ENCODE measurements around the gene GABRD.

The GABRD gene

GRCh38 chr1:2023187-2023586 lies 4.0 kb downstream of the GABRD start:
- no peak overlapping the region for H3K27ac ChIP-seq (ENCODE audit: low read length)
- no peaks in the 10 kb centered on the region for H3K36me3 ChIP-seq (ENCODE audit: control insufficient read depth, low read depth, low read length)
- H3K9me3 ChIP-seq (ENCODE audit: control insufficient read depth, low read depth, low read length) = no peaks in the 10 kb centered on the region
- no peak overlapping the region for H3K4me3 ChIP-seq (ENCODE audit: low read length)
- H3K4me1 ChIP-seq (ENCODE audit: control insufficient read depth, low read depth, low read length) = no peaks in the 10 kb centered on the region
- no peak overlapping the region for H3K9ac ChIP-seq (ENCODE audit: low read length)
- H3K27me3 ChIP-seq (ENCODE audit: control insufficient read depth, insufficient read depth, low read length) = peaks cover 26% of the 10 kb centered on the region

- Histone ChIP-seq H3K9ac (ENCODE audit: low read length) (no peak overlapping the region), H3K27me3 (ENCODE audit: control insufficient read depth, insufficient read depth, low read length) (peaks cover 19% of the 10 kb centered on the region), H3K9me3 (ENCODE audit: control insufficient read depth, low read depth, low read length) (no peaks in the 10 kb centered on the region), H3K36me3 (ENCODE audit: control insufficient read depth, low read depth, low read length) (no peaks in the 10 kb centered on the region), H3K4me1 (ENCODE audit: control insufficient read depth, low read depth, low read length) (no peaks in the 10 kb centered on the region), H3K4me3 (ENCODE audit: low read length) (no peak overlapping the region), H3K27ac (ENCODE audit: low read length) (no peak overlapping the region)
Measured at GRCh38 chr1:2024451-2024850, 5.3 kb downstream of the GABRD start.

GRCh38 chr1:2024887-2025286 lies 5.7 kb downstream of the GABRD start:
- peaks cover 15% of the 10 kb centered on the region for H3K27me3 ChIP-seq (ENCODE audit: control insufficient read depth, insufficient read depth, low read length)
- no peaks in the 10 kb centered on the region for H3K36me3 ChIP-seq (ENCODE audit: control insufficient read depth, low read depth, low read length)
- no peaks in the 10 kb centered on the region for H3K4me1 ChIP-seq (ENCODE audit: control insufficient read depth, low read depth, low read length)
- no peak overlapping the region for H3K9ac ChIP-seq (ENCODE audit: low read length)
- H3K9me3 ChIP-seq (ENCODE audit: control insufficient read depth, low read depth, low read length) = no peaks in the 10 kb centered on the region
- no peak overlapping the region for H3K4me3 ChIP-seq (ENCODE audit: low read length)
- H3K27ac ChIP-seq (ENCODE audit: low read length) = no peak overlapping the region

- H3K27me3 ChIP-seq (ENCODE audit: control insufficient read depth, insufficient read depth, low read length) = peaks cover 8% of the 10 kb centered on the region
- H3K9me3 ChIP-seq (ENCODE audit: control insufficient read depth, low read depth, low read length) = no peaks in the 10 kb centered on the region
- H3K9ac ChIP-seq (ENCODE audit: low read length) = no peak overlapping the region
- no peak overlapping the region for H3K4me3 ChIP-seq (ENCODE audit: low read length)
- no peak overlapping the region for H3K27ac ChIP-seq (ENCODE audit: low read length)
- no peaks in the 10 kb centered on the region for H3K36me3 ChIP-seq (ENCODE audit: control insufficient read depth, low read depth, low read length)
- H3K4me1 ChIP-seq (ENCODE audit: control insufficient read depth, low read depth, low read length) = no peaks in the 10 kb centered on the region
Measured at GRCh38 chr1:2025491-2025981, 6.4 kb downstream of the GABRD start.

GRCh38 chr1:2027961-2028583 lies 8.9 kb downstream of the GABRD start:
- no peak overlapping the region for H3K9ac ChIP-seq (ENCODE audit: low read length)
- H3K27ac ChIP-seq (ENCODE audit: low read length) = no peak overlapping the region
- H3K9me3 ChIP-seq (ENCODE audit: control insufficient read depth, low read depth, low read length) = no peaks in the 10 kb centered on the region
- no peaks in the 10 kb centered on the region for H3K36me3 ChIP-seq (ENCODE audit: control insufficient read depth, low read depth, low read length)
- H3K4me3 ChIP-seq (ENCODE audit: low read length) = no peak overlapping the region
- H3K4me1 ChIP-seq (ENCODE audit: control insufficient read depth, low read depth, low read length) = no peaks in the 10 kb centered on the region
- no peaks in the 10 kb centered on the region for H3K27me3 ChIP-seq (ENCODE audit: control insufficient read depth, insufficient read depth, low read length)

GRCh38 chr1:2028870-2029560 lies 9.9 kb downstream of the GABRD start:
- no peak overlapping the region for H3K4me3 ChIP-seq (ENCODE audit: low read length)
- no peak overlapping the region for H3K27ac ChIP-seq (ENCODE audit: low read length)
- no peaks in the 10 kb centered on the region for H3K9me3 ChIP-seq (ENCODE audit: control insufficient read depth, low read depth, low read length)
- no peaks in the 10 kb centered on the region for H3K27me3 ChIP-seq (ENCODE audit: control insufficient read depth, insufficient read depth, low read length)
- H3K9ac ChIP-seq (ENCODE audit: low read length) = no peak overlapping the region
- no peaks in the 10 kb centered on the region for H3K4me1 ChIP-seq (ENCODE audit: control insufficient read depth, low read depth, low read length)
- H3K36me3 ChIP-seq (ENCODE audit: control insufficient read depth, low read depth, low read length) = no peaks in the 10 kb centered on the region

GRCh38 chr1:2029561-2029960 lies 10.4 kb downstream of the GABRD start:
- Histone ChIP-seq H3K9me3 (ENCODE audit: control insufficient read depth, low read depth, low read length) (no peaks in the 10 kb centered on the region), H3K27ac (ENCODE audit: low read length) (no peak overlapping the region), H3K4me3 (ENCODE audit: low read length) (no peak overlapping the region), H3K36me3 (ENCODE audit: control insufficient read depth, low read depth, low read length) (no peaks in the 10 kb centered on the region), H3K27me3 (ENCODE audit: control insufficient read depth, insufficient read depth, low read length) (no peaks in the 10 kb centered on the region), H3K4me1 (ENCODE audit: control insufficient read depth, low read depth, low read length) (no peaks in the 10 kb centered on the region), H3K9ac (ENCODE audit: low read length) (no peak overlapping the region)

GRCh38 chr1:2030076-2030871 lies 11.1 kb downstream of the GABRD start:
- H3K4me3 ChIP-seq (ENCODE audit: low read length) = no peak overlapping the region
- no peaks in the 10 kb centered on the region for H3K36me3 ChIP-seq (ENCODE audit: control insufficient read depth, low read depth, low read length)
- no peaks in the 10 kb centered on the region for H3K9me3 ChIP-seq (ENCODE audit: control insufficient read depth, low read depth, low read length)
- no peak overlapping the region for H3K27ac ChIP-seq (ENCODE audit: low read length)
- H3K27me3 ChIP-seq (ENCODE audit: control insufficient read depth, insufficient read depth, low read length) = no peaks in the 10 kb centered on the region
- no peak overlapping the region for H3K9ac ChIP-seq (ENCODE audit: low read length)
- H3K4me1 ChIP-seq (ENCODE audit: control insufficient read depth, low read depth, low read length) = no peaks in the 10 kb centered on the region

- Histone ChIP-seq H3K4me1 (ENCODE audit: control insufficient read depth, low read depth, low read length) (no peaks in the 10 kb centered on the region), H3K4me3 (ENCODE audit: low read length) (no peak overlapping the region), H3K9ac (ENCODE audit: low read length) (no peak overlapping the region), H3K9me3 (ENCODE audit: control insufficient read depth, low read depth, low read length) (no peaks in the 10 kb centered on the region), H3K36me3 (ENCODE audit: control insufficient read depth, low read depth, low read length) (no peaks in the 10 kb centered on the region), H3K27ac (ENCODE audit: low read length) (no peak overlapping the region), H3K27me3 (ENCODE audit: control insufficient read depth, insufficient read depth, low read length) (no peaks in the 10 kb centered on the region)
Measured at GRCh38 chr1:2031546-2032540, 12.7 kb downstream of the GABRD start.

GRCh38 chr1:2032737-2033136 lies 13.6 kb downstream of the GABRD start:
- Histone ChIP-seq H3K36me3 (ENCODE audit: control insufficient read depth, low read depth, low read length) (no peaks in the 10 kb centered on the region), H3K27ac (ENCODE audit: low read length) (no peak overlapping the region), H3K9me3 (ENCODE audit: control insufficient read depth, low read depth, low read length) (no peaks in the 10 kb centered on the region), H3K9ac (ENCODE audit: low read length) (no peak overlapping the region), H3K4me3 (ENCODE audit: low read length) (no peak overlapping the region), H3K4me1 (ENCODE audit: control insufficient read depth, low read depth, low read length) (no peaks in the 10 kb centered on the region), H3K27me3 (ENCODE audit: control insufficient read depth, insufficient read depth, low read length) (no peaks in the 10 kb centered on the region)

GRCh38 chr1:2033165-2033564 lies 14.0 kb downstream of the GABRD start:
- H3K9me3 ChIP-seq (ENCODE audit: control insufficient read depth, low read depth, low read length) = no peaks in the 10 kb centered on the region
- H3K9ac ChIP-seq (ENCODE audit: low read length) = no peak overlapping the region
- H3K27me3 ChIP-seq (ENCODE audit: control insufficient read depth, insufficient read depth, low read length) = no peaks in the 10 kb centered on the region
- no peaks in the 10 kb centered on the region for H3K4me1 ChIP-seq (ENCODE audit: control insufficient read depth, low read depth, low read length)
- no peak overlapping the region for H3K27ac ChIP-seq (ENCODE audit: low read length)
- no peaks in the 10 kb centered on the region for H3K36me3 ChIP-seq (ENCODE audit: control insufficient read depth, low read depth, low read length)
- no peak overlapping the region for H3K4me3 ChIP-seq (ENCODE audit: low read length)

Measured in iPS-18a (cell line).